B cell (primary cell): Measurements from ENCODE around the gene CSTA. TPM values are rescaled to one million over a fixed set of nuclear protein-coding genes. Genes with fewer than 3 reads are reported as not detected.

Source experiments
- ATAC-seq: fragments of 200-7000 bp; cut with Tn5 transposase; one replicate; pipeline ENCODE4 v1.10.0; 2021; ENCODE audit warnings: low read depth, mild to moderate bottlenecking, moderate number of reproducible peaks, moderate library complexity
- CTCF ChIA-PET: fragments of 350-600 bp; sonication (Branson Sonifier 250); formaldehyde crosslinking; loops from one replicate; lab custom pipeline; 2021; ENCODE audit warnings: antibody characterized with exemption, inconsistent platforms; lab: Charles Lee
- POLR2A ChIA-PET: fragments of 350-600 bp; sonication (Branson Sonifier 250); formaldehyde crosslinking; loops from one replicate; lab custom pipeline; 2021; ENCODE audit warnings: antibody characterized with exemption; lab: Charles Lee
- DNase-seq: peaks from one replicate; pipeline ENCODE4 v3.0.0; 2013
- H2AFZ ChIP-seq: 2 replicates; pipeline ENCODE4 v1.6.1; 2012; ENCODE audit warnings: mild to moderate bottlenecking, low read depth, low read length; ENCODE audit not compliant: insufficient read depth, poor library complexity, severe bottlenecking
- H3K27ac ChIP-seq, 2 donors: 1 replicate in 1 of 2; 2 replicates in 1 of 2; pipeline ENCODE4 v1.5.1; 2012 to 2013; ENCODE audit warnings: low read length in 2 of 2, mild to moderate bottlenecking in 2 of 2, moderate library complexity in 1 of 2
- H3K27me3 ChIP-seq, 4 experiments: fragments of 200-600 bp in 1 of 4; sonication (generic) in 1 of 4; replicated peaks in 1 of 4; 1 replicate in 2 of 4; 2 replicates in 2 of 4; pipeline versions ENCODE4 v1.6.1 to v1.7.0; 2013 to 2016; ENCODE audit warnings: low read length in 3 of 4, mild to moderate bottlenecking in 2 of 4, mixed read lengths in 1 of 4, moderate library complexity in 1 of 4; ENCODE audit not compliant: insufficient read depth in 4 of 4, control insufficient read depth in 3 of 4; ENCODE audit errors: control extremely low read depth in 1 of 4
- H3K36me3 ChIP-seq, 2 experiments: replicated peaks in 1 of 2; 1 replicate in 1 of 2; 2 replicates in 1 of 2; pipeline versions ENCODE4 v1.6.1 to v1.7.1; 2013; ENCODE audit warnings: low read length in 1 of 2; ENCODE audit not compliant: insufficient read depth in 2 of 2, control insufficient read depth in 1 of 2; ENCODE audit errors: control extremely low read depth in 1 of 2, extremely low read depth in 1 of 2
- H3K4me1 ChIP-seq, 2 donors: fragments of 200-600 bp in 1 of 2; sonication (generic) in 1 of 2; 1 replicate in 1 of 2; 2 replicates in 1 of 2; pipeline versions ENCODE4 v1.5.1 to v1.6.1; 2013 to 2017; ENCODE audit warnings: low read length in 2 of 2; ENCODE audit not compliant: control insufficient read depth in 2 of 2, insufficient read depth in 2 of 2
- H3K4me2 ChIP-seq: replicated peaks from 2 replicates; pipeline ENCODE3; 2012; ENCODE audit warnings: mild to moderate bottlenecking, low read depth, low read length; ENCODE audit not compliant: poor library complexity, severe bottlenecking
- H3K4me3 ChIP-seq, 5 experiments: fragments of 200-600 bp in 1 of 5; sonication (generic) in 1 of 5; 1 replicate in 3 of 5; 2 replicates in 2 of 5; pipeline versions ENCODE4 v1.5.1 to v1.7.0; 2011 to 2016; ENCODE audit warnings: low read length in 4 of 5, mild to moderate bottlenecking in 4 of 5, low read depth in 2 of 5, control low read depth in 1 of 5, moderate library complexity in 1 of 5; ENCODE audit not compliant: insufficient read depth in 1 of 5; ENCODE audit errors: control extremely low read depth in 1 of 5, extremely low read depth in 1 of 5
- H3K79me2 ChIP-seq: fragments of 200-600 bp; sonication (generic); one replicate; pipeline ENCODE4 v1.6.0; 2016; ENCODE audit warnings: low read length; ENCODE audit not compliant: control insufficient read depth, insufficient read depth
- H3K9ac ChIP-seq: fragments of 200-600 bp; sonication (generic); 2 replicates; pipeline ENCODE4 v1.6.1; 2017; ENCODE audit warnings: mild to moderate bottlenecking, low read length, moderate library complexity
- H3K9me3 ChIP-seq, 3 donors: one replicate each; pipeline versions ENCODE4 v1.6.1 to v1.7.1; 2013; ENCODE audit warnings: low read length in 2 of 3; ENCODE audit not compliant: control insufficient read depth in 2 of 3, insufficient read depth in 1 of 3; ENCODE audit errors: control extremely low read depth in 1 of 3
- H4K20me1 ChIP-seq: 2 replicates; pipeline ENCODE4 v1.6.0; 2012; ENCODE audit warnings: mild to moderate bottlenecking, low read length; ENCODE audit not compliant: insufficient read depth, control insufficient read depth, poor library complexity, severe bottlenecking
- H3K27ac Mint-ChIP-seq: one replicate; pipeline ENCODE4 v1.8.0; 2021; ENCODE audit warnings: mixed read lengths
- H3K27me3 Mint-ChIP-seq: one replicate; pipeline ENCODE4 v1.8.0; 2021; ENCODE audit warnings: mixed read lengths
- H3K4me1 Mint-ChIP-seq: one replicate; pipeline ENCODE4 v1.8.0; 2021; ENCODE audit warnings: mixed read lengths
- H3K4me3 Mint-ChIP-seq: one replicate; pipeline ENCODE4 v1.8.0; 2021; ENCODE audit warnings: mixed read lengths
- H3K9me3 Mint-ChIP-seq: one replicate; pipeline ENCODE4 v1.8.0; 2022; ENCODE audit warnings: mixed read lengths; ENCODE audit not compliant: insufficient read depth
- EZH2 ChIP-seq: IDR thresholded peaks from 2 replicates; pipeline ENCODE4 v1.6.1; 2012; ENCODE audit warnings: borderline replicate concordance, low read depth, mild to moderate bottlenecking, moderate library complexity, low read length; ENCODE audit not compliant: insufficient read depth, poor library complexity, severe bottlenecking
- WGBS: methylation state at CpG from one replicate; pipeline ENCODE4 v1.1.5; 2013; ENCODE audit warnings: missing lambda C conversion rate; ENCODE audit not compliant: insufficient coverage; 5-methylcytosine and 5-hydroxymethylcytosine counted together
- intact Hi-C: fragments of 100-400 bp; cut with micrococcal nuclease; formaldehyde crosslinking; loops from one replicate; pipeline ENCODE4 v1.10.0; 2022
- polyA plus RNA-seq: library from polyadenylated mRNA; depleted of rRNA; stranded (reverse); fragments of >200 nt; gene quantifications from 2 replicates; pipeline ENCODE4 v1.2.3, GENCODE V29; 2012
- total RNA-seq, 2 donors: library from RNA; stranded (reverse); fragments of 120-200 nt in 1 of 2; gene quantifications; 1 replicate in 1 of 2; 2 replicates in 1 of 2; pipeline versions ENCODE4 v1.2.3 to v1.2.4, GENCODE V29; 2013 to 2022
- TF ChIP-seq, protein P1 (sequence below): fragments of 200-600 bp; IDR thresholded peaks from one replicate; pipeline ENCODE4 v1.8.0; 2022; ENCODE audit warnings: antibody characterized with exemption, mild to moderate bottlenecking

Gene CSTA
- total and polyA plus RNA-seq, 2 donors (not counting 1 experiment from before 2014, with no cell fraction given) = 1.3 TPM; not detected in 1

DNA sequence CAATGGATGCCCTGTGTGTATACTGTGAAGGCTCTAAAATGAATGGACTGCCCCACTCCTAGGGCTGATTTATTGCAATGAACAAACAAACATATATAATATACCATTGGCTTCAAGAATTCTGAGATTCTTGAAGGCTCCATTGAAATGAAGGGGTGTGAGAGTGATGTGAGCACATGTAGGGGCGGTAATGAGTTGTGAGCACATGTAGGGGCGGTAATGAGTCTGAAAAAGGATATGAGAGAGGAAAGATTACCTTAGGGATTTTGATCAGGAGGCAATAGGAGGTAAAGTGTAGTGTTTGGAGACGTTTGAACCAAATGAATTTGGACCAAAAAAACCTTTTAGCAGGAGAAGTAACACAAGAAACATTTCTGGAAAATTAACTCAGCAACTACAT, 62.7 kb downstream of the CSTA start:
- DNase-seq (no peak), ATAC-seq (no peak)
- no peaks in the 10 kb centered on the region for H4K20me1 ChIP-seq
- CTCF ChIA-PET = no interaction called here
- H3K27ac Mint-ChIP-seq = no peak overlapping the region
- no peak overlapping the region for H3K4me3 ChIP-seq
- peaks cover 6 to 10% of the 10 kb centered on the region in 2 donors for H3K4me1 ChIP-seq
- no peak overlapping the region for H3K4me3 Mint-ChIP-seq
- WGBS = 100% methylated on average over 1 of the region's 3 CpGs
- H3K79me2 ChIP-seq = peaks cover 16% of the 10 kb centered on the region
- H2AFZ ChIP-seq = no peak overlapping the region
- no peak overlapping the region for H3K27ac ChIP-seq
- H3K9me3 Mint-ChIP-seq = no peaks in the 10 kb centered on the region
- H3K27me3 ChIP-seq = no peaks in the 10 kb centered on the region
- H3K27me3 Mint-ChIP-seq = no peaks in the 10 kb centered on the region
- TF ChIP-seq EZH2 = no peak
- TF ChIP-seq, protein P1, sequence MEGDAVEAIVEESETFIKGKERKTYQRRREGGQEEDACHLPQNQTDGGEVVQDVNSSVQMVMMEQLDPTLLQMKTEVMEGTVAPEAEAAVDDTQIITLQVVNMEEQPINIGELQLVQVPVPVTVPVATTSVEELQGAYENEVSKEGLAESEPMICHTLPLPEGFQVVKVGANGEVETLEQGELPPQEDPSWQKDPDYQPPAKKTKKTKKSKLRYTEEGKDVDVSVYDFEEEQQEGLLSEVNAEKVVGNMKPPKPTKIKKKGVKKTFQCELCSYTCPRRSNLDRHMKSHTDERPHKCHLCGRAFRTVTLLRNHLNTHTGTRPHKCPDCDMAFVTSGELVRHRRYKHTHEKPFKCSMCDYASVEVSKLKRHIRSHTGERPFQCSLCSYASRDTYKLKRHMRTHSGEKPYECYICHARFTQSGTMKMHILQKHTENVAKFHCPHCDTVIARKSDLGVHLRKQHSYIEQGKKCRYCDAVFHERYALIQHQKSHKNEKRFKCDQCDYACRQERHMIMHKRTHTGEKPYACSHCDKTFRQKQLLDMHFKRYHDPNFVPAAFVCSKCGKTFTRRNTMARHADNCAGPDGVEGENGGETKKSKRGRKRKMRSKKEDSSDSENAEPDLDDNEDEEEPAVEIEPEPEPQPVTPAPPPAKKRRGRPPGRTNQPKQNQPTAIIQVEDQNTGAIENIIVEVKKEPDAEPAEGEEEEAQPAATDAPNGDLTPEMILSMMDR = no peak
- intact Hi-C loops = no loop called here
- H3K9me3 ChIP-seq = no peaks in the 10 kb centered on the region
- H3K9ac ChIP-seq = no peak overlapping the region
- H3K4me2 ChIP-seq = no peak overlapping the region
- H3K36me3 ChIP-seq = no peaks in the 10 kb centered on the region
- POLR2A ChIA-PET = no interaction called here
- peaks cover 29% of the 10 kb centered on the region for H3K4me1 Mint-ChIP-seq

DNA sequence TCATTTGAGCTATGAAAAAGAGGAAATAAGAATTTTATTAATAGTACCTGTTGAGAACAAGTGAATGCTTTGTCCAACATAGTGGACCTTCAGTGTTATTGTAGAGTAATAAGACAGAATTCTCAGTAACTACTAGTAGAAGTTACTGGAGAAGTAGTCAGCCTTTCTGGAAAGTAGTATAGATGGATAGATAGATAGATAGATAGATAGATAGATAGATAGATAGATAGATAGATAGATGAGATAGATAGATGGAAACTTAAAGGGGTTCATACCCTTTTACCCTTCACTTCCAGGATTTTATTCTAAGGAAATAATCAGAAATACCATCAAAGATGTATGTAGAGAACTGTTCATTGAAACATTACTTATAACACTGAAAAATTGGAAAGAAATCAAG, 64.1 kb downstream of the CSTA start:
- intact Hi-C loops = no loop called here
- Histone ChIP-seq H3K36me3 (no peaks in the 10 kb centered on the region), H3K79me2 (peaks cover 19% of the 10 kb centered on the region), H3K9me3 (no peaks in the 10 kb centered on the region), H3K27ac (no peak overlapping the region), H3K9ac (no peak overlapping the region), H3K4me3 (no peak overlapping the region), H2AFZ (no peak overlapping the region), H3K4me1 (peaks cover 5 to 7% of the 10 kb centered on the region in 2 donors), H4K20me1 (no peaks in the 10 kb centered on the region), H3K4me2 (no peak overlapping the region), H3K27me3 (no peaks in the 10 kb centered on the region)
- Mint-ChIP-seq H3K4me3 (no peak overlapping the region), H3K27ac (no peak overlapping the region), H3K9me3 (no peaks in the 10 kb centered on the region), H3K4me1 (peaks cover 29% of the 10 kb centered on the region), H3K27me3 (no peaks in the 10 kb centered on the region)
- no peak for TF ChIP-seq EZH2
- TF ChIP-seq, protein P1 = no peak
- ChIA-PET POLR2A (interaction anchor here (0.7 kb wide), 1 partner anchor 286 kb away, joined by 3 read pairs; no protein-coding TSS in a partner anchor), CTCF (interaction anchor here (0.7 kb wide), 1 partner anchor 172 kb away, joined by 5 read pairs; no protein-coding TSS in a partner anchor)
- no peak for DNase-seq
- ATAC-seq = no peak
